ENCODE measurements around the gene SAP30BP. TPM values are rescaled to one million over a fixed set of nuclear protein-coding genes. Genes with fewer than 3 reads are reported as not detected.

Gene SAP30BP
- total and polyA plus RNA-seq, 8 donors = 58.9 to 111 (median 101) TPM

GRCh38 chr17:75755990-75756389 is 88.9 kb downstream of the SAP30BP start:
- intact Hi-C loops (cut with DNase I) = no loop called here
- no peak for TF ChIP-seq CTCF (IDR thresholded peaks at IDR 0.05)
- H3K27me3 ChIP-seq = no peaks in the 10 kb centered on the region
- peaks cover 5 to 30% of the 10 kb centered on the region in 2 donors for H3K4me1 ChIP-seq
- no peak overlapping the region for H3K4me3 ChIP-seq
- H3K9me3 ChIP-seq = no peaks in the 10 kb centered on the region
- DNase-seq (peak in 1 of 4 donors; percentile 24), ATAC-seq (no peak)
- peaks cover 0 to 27% of the 10 kb centered on the region in 2 donors for H3K36me3 ChIP-seq
- H3K27ac ChIP-seq = no peak overlapping the region

DNA sequence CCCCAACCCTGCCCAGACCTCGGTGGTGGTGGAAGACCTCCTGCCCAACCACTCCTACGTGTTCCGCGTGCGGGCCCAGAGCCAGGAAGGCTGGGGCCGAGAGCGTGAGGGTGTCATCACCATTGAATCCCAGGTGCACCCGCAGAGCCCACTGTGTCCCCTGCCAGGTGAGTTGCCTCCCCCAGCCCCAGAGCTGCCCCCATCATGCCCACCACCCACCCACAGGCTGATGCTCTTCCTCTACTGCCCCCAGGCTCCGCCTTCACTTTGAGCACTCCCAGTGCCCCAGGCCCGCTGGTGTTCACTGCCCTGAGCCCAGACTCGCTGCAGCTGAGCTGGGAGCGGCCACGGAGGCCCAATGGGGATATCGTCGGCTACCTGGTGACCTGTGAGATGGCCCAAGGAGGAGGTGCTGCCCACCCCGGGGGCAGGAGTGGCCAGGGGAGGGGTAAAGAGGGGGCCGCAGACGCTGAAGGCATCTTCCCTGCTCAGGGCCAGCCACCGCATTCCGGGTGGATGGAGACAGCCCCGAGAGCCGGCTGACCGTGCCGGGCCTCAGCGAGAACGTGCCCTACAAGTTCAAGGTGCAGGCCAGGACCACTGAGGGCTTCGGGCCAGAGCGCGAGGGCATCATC is 89.4 kb downstream of the SAP30BP start:
- intact Hi-C loops (cut with DNase I) = no loop called here
- Histone ChIP-seq H3K4me1 (peaks cover 5 to 30% of the 10 kb centered on the region in 2 donors), H3K36me3 (peaks cover 0 to 27% of the 10 kb centered on the region in 2 donors)

DNA sequence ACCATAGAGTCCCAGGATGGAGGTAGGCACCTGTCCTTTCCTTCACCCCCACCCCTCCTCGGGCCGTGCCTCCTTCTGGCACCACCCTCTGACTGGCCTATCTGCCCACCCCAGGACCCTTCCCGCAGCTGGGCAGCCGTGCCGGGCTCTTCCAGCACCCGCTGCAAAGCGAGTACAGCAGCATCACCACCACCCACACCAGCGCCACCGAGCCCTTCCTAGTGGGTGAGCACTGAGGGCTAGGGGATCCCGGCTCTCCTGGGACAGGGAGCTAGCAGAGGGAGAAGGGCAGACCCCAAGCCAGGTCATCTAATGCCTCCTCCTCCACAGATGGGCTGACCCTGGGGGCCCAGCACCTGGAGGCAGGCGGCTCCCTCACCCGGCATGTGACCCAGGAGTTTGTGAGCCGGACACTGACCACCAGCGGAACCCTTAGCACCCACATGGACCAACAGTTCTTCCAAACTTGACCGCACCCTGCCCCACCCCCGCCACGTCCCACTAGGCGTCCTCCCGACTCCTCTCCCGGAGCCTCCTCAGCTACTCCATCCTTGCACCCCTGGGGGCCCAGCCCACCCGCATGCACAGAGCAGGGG is 90.0 kb downstream of the SAP30BP start:
- ATAC-seq (no peak), DNase-seq (peak in 1 of 4 donors; percentile 49)
- H3K9me3 ChIP-seq = no peaks in the 10 kb centered on the region
- H3K4me1 ChIP-seq = peaks cover 5 to 30% of the 10 kb centered on the region in 2 donors
- intact Hi-C loops (cut with DNase I) = no loop called here
- no peaks in the 10 kb centered on the region for H3K27me3 ChIP-seq
- peaks cover 0 to 27% of the 10 kb centered on the region in 2 donors for H3K36me3 ChIP-seq
- no peak overlapping the region for H3K27ac ChIP-seq
- H3K4me3 ChIP-seq = no peak overlapping the region
- no peak for TF ChIP-seq CTCF (IDR thresholded peaks at IDR 0.05)

More for the DNA sequence above, 89.4 kb downstream of the SAP30BP start:
- no peak overlapping the region for H3K27ac ChIP-seq
- no peaks in the 10 kb centered on the region for H3K27me3 ChIP-seq
- H3K9me3 ChIP-seq = no peaks in the 10 kb centered on the region
- no peak for ATAC-seq
- H3K4me3 ChIP-seq = no peak overlapping the region
- DNase-seq = peak in 1 of 4 donors; percentile 70
- TF ChIP-seq CTCF (IDR thresholded peaks at IDR 0.05) = no peak

Other genes starting within 250 kb of the SAP30BP start
- gene TMEM94, start 210.7 kb upstream of the SAP30BP start, total RNA-seq = 10 to 100 TPM; 68.4 to 74.3 TPM
- gene TMEM94, start 210.7 kb upstream of the SAP30BP start, polyA plus RNA-seq (ENCODE audit: insufficient read length in 6 of 6) = 10 to 100 TPM; 68.5 to 91.7 (median 83.1) TPM
- 10 to 100 TPM; 43.8 to 74.4 TPM for gene CASKIN2, start 151.8 kb upstream of the SAP30BP start, total RNA-seq
- gene CASKIN2, start 151.8 kb upstream of the SAP30BP start, polyA plus RNA-seq (ENCODE audit: insufficient read length in 6 of 6) = 10 to 100 TPM; 17.9 to 31.3 (median 26.0) TPM
- gene TSEN54, start 150.8 kb upstream of the SAP30BP start, total RNA-seq = 10 to 100 TPM; 15.8 to 22.9 TPM
- gene TSEN54, start 150.8 kb upstream of the SAP30BP start, polyA plus RNA-seq (ENCODE audit: insufficient read length in 6 of 6) = 10 to 100 TPM; 38.4 to 54.0 (median 41.9) TPM
- gene LLGL2, start 141.6 kb upstream of the SAP30BP start, total RNA-seq = 100 to 1,000 TPM; 161 to 173 TPM
- gene LLGL2, start 141.6 kb upstream of the SAP30BP start, polyA plus RNA-seq (ENCODE audit: insufficient read length in 6 of 6) = 10 to 100 TPM; 38.0 to 66.0 (median 48.1) TPM
- gene MYO15B, start 79.5 kb upstream of the SAP30BP start, total RNA-seq = 100 to 1,000 TPM; 125 to 127 TPM
- gene MYO15B, start 79.5 kb upstream of the SAP30BP start, polyA plus RNA-seq (ENCODE audit: insufficient read length in 6 of 6) = 100 to 1,000 TPM; 163 to 350 (median 238) TPM
- gene SMIM5, start 33.9 kb upstream of the SAP30BP start, total RNA-seq = 1 to 10 TPM; 1.0 to 1.7 TPM
- gene SMIM5, start 33.9 kb upstream of the SAP30BP start, polyA plus RNA-seq (ENCODE audit: insufficient read length in 6 of 6) = 1 to 10 TPM; 1.7 to 3.4 (median 2.4) TPM
- gene RECQL5, start 184 bp upstream of the SAP30BP start, total RNA-seq = 10 to 100 TPM; 28.5 to 35.5 TPM
- 10 to 100 TPM; 28.9 to 43.0 (median 35.8) TPM for gene RECQL5, start 184 bp upstream of the SAP30BP start, polyA plus RNA-seq (ENCODE audit: insufficient read length in 6 of 6)
- gene ITGB4, start 54.1 kb downstream of the SAP30BP start, total RNA-seq = 10 to 100 TPM; 44.1 to 54.8 TPM
- 10 to 100 TPM in 1 of 6 donors, 1 to 10 TPM in 5; 4.6 to 12.2 (median 8.9) TPM for gene ITGB4, start 54.1 kb downstream of the SAP30BP start, polyA plus RNA-seq (ENCODE audit: insufficient read length in 6 of 6)
- 10 to 100 TPM; 38.1 to 39.6 TPM for gene GALK1, start 97.9 kb downstream of the SAP30BP start, total RNA-seq
- 10 to 100 TPM; 10.3 to 19.2 (median 15.0) TPM for gene GALK1, start 97.9 kb downstream of the SAP30BP start, polyA plus RNA-seq (ENCODE audit: insufficient read length in 6 of 6)
- 10 to 100 TPM; 19.8 to 24.6 TPM for gene UNK, start 117.5 kb downstream of the SAP30BP start, total RNA-seq
- gene UNK, start 117.5 kb downstream of the SAP30BP start, polyA plus RNA-seq (ENCODE audit: insufficient read length in 6 of 6) = 10 to 100 TPM; 48.4 to 54.6 (median 50.6) TPM
- 10 to 100 TPM; 60.5 to 91.4 TPM for gene UNC13D, start 177.1 kb downstream of the SAP30BP start, total RNA-seq
- 10 to 100 TPM; 24.9 to 49.5 (median 36.6) TPM for gene UNC13D, start 177.1 kb downstream of the SAP30BP start, polyA plus RNA-seq (ENCODE audit: insufficient read length in 6 of 6)
- 100 to 1,000 TPM; 119 to 132 TPM for gene WBP2, start 188.0 kb downstream of the SAP30BP start, total RNA-seq
- gene WBP2, start 188.0 kb downstream of the SAP30BP start, polyA plus RNA-seq (ENCODE audit: insufficient read length in 6 of 6) = 10 to 100 TPM; 64.1 to 78.0 (median 73.6) TPM
- 10 to 100 TPM; 43.0 to 63.8 TPM for gene TRIM47, start 211.2 kb downstream of the SAP30BP start, total RNA-seq
- gene TRIM47, start 211.2 kb downstream of the SAP30BP start, polyA plus RNA-seq (ENCODE audit: insufficient read length in 6 of 6) = 10 to 100 TPM; 13.4 to 26.9 (median 20.3) TPM
- 10 to 100 TPM; 26.3 to 35.1 TPM for gene TRIM65, start 229.6 kb downstream of the SAP30BP start, total RNA-seq
- gene TRIM65, start 229.6 kb downstream of the SAP30BP start, polyA plus RNA-seq (ENCODE audit: insufficient read length in 6 of 6) = 10 to 100 TPM; 15.8 to 30.9 (median 19.1) TPM
- 10 to 100 TPM; 80.5 to 81.8 TPM for gene MRPL38, start 237.5 kb downstream of the SAP30BP start, total RNA-seq
- 10 to 100 TPM; 61.1 to 86.4 (median 71.7) TPM for gene MRPL38, start 237.5 kb downstream of the SAP30BP start, polyA plus RNA-seq (ENCODE audit: insufficient read length in 6 of 6)